GM08714 (cell line): ENCODE results near the gene FNDC3B.

Experiments
- H3K4me3 ChIP-seq: fragments of 200-500 bp; sonication (Bioruptor generic); 2 replicates; pipeline ENCODE4 v1.5.1; 2014; ENCODE audit warnings: mild to moderate bottlenecking, low read length, inconsistent platforms
- ZNF274 ChIP-seq: IDR thresholded peaks from 2 replicates; pipeline ENCODE4 v1.6.1; 2012; ENCODE audit warnings: mild to moderate bottlenecking, low read depth, low read length

FNDC3B gene

GRCh38 chr3:172112078-172112733, 72.8 kb downstream of the FNDC3B start:
- no peak for TF ChIP-seq ZNF274

GRCh38 chr3:172112734-172113120, 73.3 kb downstream of the FNDC3B start:
- TF ChIP-seq ZNF274, result no peak
- no peak overlapping the region for H3K4me3 ChIP-seq

More at GRCh38 chr3:172112078-172112733, 72.8 kb downstream of the FNDC3B start:
- H3K4me3 ChIP-seq, result no peak overlapping the region

- TF ChIP-seq ZNF274, result no peak
- H3K4me3 ChIP-seq, result no peak overlapping the region
Observed at GRCh38 chr3:172113710-172114109, 74.3 kb downstream of the FNDC3B start.

GRCh38 chr3:172115059-172115458, 75.7 kb downstream of the FNDC3B start:
- H3K4me3 ChIP-seq, result no peak overlapping the region
- TF ChIP-seq ZNF274, result no peak

- TF ChIP-seq ZNF274, result no peak
- no peak overlapping the region for H3K4me3 ChIP-seq
Observed at GRCh38 chr3:172115787-172116186, 76.4 kb downstream of the FNDC3B start.

- TF ChIP-seq ZNF274, result no peak
- no peak overlapping the region for H3K4me3 ChIP-seq
Observed at GRCh38 chr3:172118019-172118418, 78.6 kb downstream of the FNDC3B start.

GRCh38 chr3:172119266-172119969, 80.0 kb downstream of the FNDC3B start:
- no peak for TF ChIP-seq ZNF274
- no peak overlapping the region for H3K4me3 ChIP-seq

GRCh38 chr3:172120912-172121311, 81.5 kb downstream of the FNDC3B start:
- H3K4me3 ChIP-seq, result no peak overlapping the region
- TF ChIP-seq ZNF274, result no peak

GRCh38 chr3:172121981-172122380, 82.6 kb downstream of the FNDC3B start:
- H3K4me3 ChIP-seq, result no peak overlapping the region
- no peak for TF ChIP-seq ZNF274

GRCh38 chr3:172124271-172124670, 84.9 kb downstream of the FNDC3B start:
- H3K4me3 ChIP-seq, result no peak overlapping the region
- TF ChIP-seq ZNF274, result no peak

- TF ChIP-seq ZNF274, result no peak
- H3K4me3 ChIP-seq, result no peak overlapping the region
Observed at GRCh38 chr3:172125053-172125452, 85.7 kb downstream of the FNDC3B start.

GRCh38 chr3:172125963-172126457, 86.6 kb downstream of the FNDC3B start:
- TF ChIP-seq ZNF274, result no peak

GRCh38 chr3:172126741-172127140, 87.4 kb downstream of the FNDC3B start:
- TF ChIP-seq ZNF274, result no peak
- no peak overlapping the region for H3K4me3 ChIP-seq

More at GRCh38 chr3:172125963-172126457, 86.6 kb downstream of the FNDC3B start:
- H3K4me3 ChIP-seq, result no peak overlapping the region

GRCh38 chr3:172127141-172127540, 87.8 kb downstream of the FNDC3B start:
- no peak for TF ChIP-seq ZNF274
- no peak overlapping the region for H3K4me3 ChIP-seq

- TF ChIP-seq ZNF274, result no peak
- no peak overlapping the region for H3K4me3 ChIP-seq
Observed at GRCh38 chr3:172127929-172128580, 88.7 kb downstream of the FNDC3B start.
